ENCODE measurements around the gene RAN.

- TF ChIP-seq CTCF (IDR thresholded peaks at IDR 0.05; ENCODE audit: insufficient read depth, low read length) (no peak), SPI1 (IDR thresholded peaks at IDR 0.05; ENCODE audit: borderline replicate concordance, low read depth) (no peak), REST (IDR thresholded peaks at IDR 0.05; ENCODE audit: insufficient replicate concordance, low read depth) (no peak), POLR2AphosphoS5 (IDR thresholded peaks at IDR 0.05; ENCODE audit: low read depth) (no peak)
Observed at GRCh38 chr12:130880411-130880885, 8.6 kb downstream of the RAN start.

Data from HL-60 (cell line).